DMS53 treated with DMSO at 0.1 percent for 48 hours (cell line): Measurements from ENCODE around the gene BRICD5.
"Not testable (repeated sequence)": the region's sequence is repeated elsewhere in the genome, so short reads cannot be mapped to it uniquely, and the experiment has no call there.

Experiments used
- DNase-seq: peaks from one replicate; lab custom pipeline; 2025; ENCODE audit not compliant: unreplicated experiment; lab: John Stamatoyannopoulos, UW

The BRICD5 gene

GRCh38 chr16:2210386-2211365, at the start of gene BRICD5:
Gene BRICD5 (minus strand): TSS chr16:2210863. CDS start chr16:2210833, 30 bp downstream.
- DNase-seq, result no peak

GRCh38 chr16:2260250-2260649, 49.6 kb upstream of the BRICD5 start:
- no peak for DNase-seq

GRCh38 chr16:2258530-2258929, 47.9 kb upstream of the BRICD5 start:
- DNase-seq, result not testable (repeated sequence)

- DNase-seq, result no peak
These were observed 47.1 kb upstream of the BRICD5 start for GRCh38 chr16:2257726-2258125.

GRCh38 chr16:2256531-2257140, 46.0 kb upstream of the BRICD5 start:
- DNase-seq, result no peak

GRCh38 chr16:2253293-2253692, 42.6 kb upstream of the BRICD5 start:
- DNase-seq, result no peak

GRCh38 chr16:2252806-2253148, 42.1 kb upstream of the BRICD5 start:
- DNase-seq, result no peak

GRCh38 chr16:2251296-2252111, 40.8 kb upstream of the BRICD5 start, which contains the start of gene ECI1:
Gene ECI1 (minus strand): TSS chr16:2251587. CDS start chr16:2251566, 21 bp downstream.
- DNase-seq, result peak; percentile 80

GRCh38 chr16:2250652-2251295, 40.1 kb upstream of the BRICD5 start:
- DNase-seq, result no peak

GRCh38 chr16:2246301-2246885, 35.7 kb upstream of the BRICD5 start:
- no peak for DNase-seq

GRCh38 chr16:2244926-2245795, 34.5 kb upstream of the BRICD5 start:
- DNase-seq, result no peak

- no peak for DNase-seq
These were observed 33.6 kb upstream of the BRICD5 start for GRCh38 chr16:2244301-2244700.

- DNase-seq, result no peak
These were observed 33.1 kb upstream of the BRICD5 start for GRCh38 chr16:2243781-2244180.

- no peak for DNase-seq
These were observed 32.4 kb upstream of the BRICD5 start for GRCh38 chr16:2243031-2243528.

- no peak for DNase-seq
These were observed 31.9 kb upstream of the BRICD5 start for GRCh38 chr16:2242598-2242997.

- not testable (repeated sequence) for DNase-seq
These were observed 29.7 kb upstream of the BRICD5 start for GRCh38 chr16:2240331-2240730.

- peak; percentile 19 for DNase-seq
These were observed 28.4 kb upstream of the BRICD5 start for GRCh38 chr16:2238838-2239675.

- DNase-seq, result no peak
These were observed 27.6 kb upstream of the BRICD5 start for GRCh38 chr16:2238150-2238837.
